ENCODE measurements around the gene BRINP2.
"Not testable (repeated sequence)": the region's sequence is repeated elsewhere in the genome, so short reads cannot be mapped to it uniquely, and the experiment has no call there.

The BRINP2 gene

DNA sequence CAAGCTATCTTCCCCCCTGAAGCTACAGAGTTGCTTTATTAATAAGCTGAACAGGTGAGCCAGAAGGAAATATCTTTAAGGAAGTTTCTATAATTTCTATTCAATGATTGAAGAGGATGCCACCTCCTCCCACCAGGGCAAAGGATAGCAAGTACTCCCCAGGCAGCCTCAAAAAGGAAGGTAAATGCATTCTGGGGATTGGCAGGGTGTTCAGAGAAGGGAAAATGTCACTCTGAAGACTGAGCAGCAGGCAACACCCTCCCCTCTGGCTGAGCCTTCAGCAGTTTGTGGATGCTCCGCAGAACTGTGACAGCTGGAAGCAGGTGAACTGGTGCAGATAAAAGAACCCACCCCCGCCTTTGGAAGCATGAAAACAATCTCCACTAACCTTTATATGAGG lies 140.8 kb downstream of the BRINP2 start:
- DNase-seq (ENCODE audit: low read depth in 2 of 2): no peak

DNA sequence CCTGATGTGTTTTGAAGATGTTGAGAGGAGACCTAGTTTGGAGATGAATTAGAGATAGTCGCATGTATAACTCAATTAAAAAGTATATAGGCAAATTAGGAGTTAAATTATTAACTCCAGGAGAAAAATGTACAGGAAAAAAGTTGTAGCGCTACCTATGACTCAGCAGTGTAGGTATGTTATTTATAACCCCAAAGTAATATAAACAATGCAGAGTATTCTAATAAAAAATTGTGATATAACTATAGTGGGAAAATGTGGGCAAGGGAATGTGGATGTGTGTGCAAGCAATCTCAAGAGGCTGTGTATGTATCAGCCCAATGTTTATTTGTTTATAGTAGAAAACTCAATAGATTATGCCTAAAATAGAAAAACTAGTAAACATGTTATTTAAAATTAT lies 144.5 kb downstream of the BRINP2 start:
- DNase-seq (ENCODE audit: low read depth in 2 of 2): no peak

DNA sequence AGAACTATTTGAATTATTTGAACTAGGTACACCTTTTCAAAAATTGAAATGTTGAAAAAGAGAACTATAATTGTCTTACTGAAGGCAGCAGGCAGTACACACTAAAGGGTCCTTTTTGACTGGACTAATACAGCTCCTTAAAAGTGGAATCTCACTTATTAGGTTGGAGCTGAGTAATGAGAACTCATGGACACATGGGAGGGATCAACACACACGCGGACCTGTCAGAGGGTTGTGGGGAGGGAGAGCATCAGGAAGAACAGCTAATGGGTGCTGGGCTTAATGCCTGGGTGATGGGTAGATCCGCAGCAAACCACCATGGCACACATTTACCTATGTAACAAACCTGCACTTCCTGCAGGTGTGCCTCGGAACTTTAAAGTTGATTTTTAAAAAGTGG lies 145.0 kb downstream of the BRINP2 start:
- DNase-seq (ENCODE audit: low read depth in 2 of 2): no peak

GRCh38 chr1:177321434-177321833 lies 150.7 kb downstream of the BRINP2 start:
- DNase-seq (ENCODE audit: low read depth in 2 of 2): not testable (repeated sequence)

GRCh38 chr1:177328251-177328650 lies 157.5 kb downstream of the BRINP2 start:
- no peak for DNase-seq (ENCODE audit: low read depth in 2 of 2)

DNA sequence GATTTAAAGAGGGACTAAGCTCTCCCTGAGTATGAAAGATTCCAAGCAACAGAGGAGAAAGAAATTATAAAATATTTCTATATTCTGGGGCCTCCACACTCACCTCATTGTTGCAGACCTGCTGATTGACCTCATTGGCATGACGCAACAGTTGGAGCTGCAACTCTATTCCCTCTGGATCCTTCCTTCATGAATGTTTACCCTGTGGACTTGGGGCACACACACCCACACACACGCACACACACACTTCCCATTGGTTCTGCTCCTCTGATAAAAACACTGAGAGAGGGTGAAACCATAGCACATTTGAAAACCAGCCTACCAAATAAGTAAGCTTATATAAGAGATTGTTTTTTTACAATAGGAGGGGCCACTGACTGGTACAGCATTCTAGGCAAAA lies 159.1 kb downstream of the BRINP2 start:
- DNase-seq (ENCODE audit: low read depth in 2 of 2): no peak
